SH-SY5Y (cell line): ENCODE measurements around the gene LUC7L3.

ENCODE experiments used
- GATA2 ChIP-seq: IDR thresholded peaks from 2 replicates; pipeline ENCODE4 v1.6.1; 2011; ENCODE audit warnings: mild to moderate bottlenecking, low read depth, low read length
- GATA3 ChIP-seq: IDR thresholded peaks from 2 replicates; pipeline ENCODE4 v1.6.1; 2011; ENCODE audit warnings: low read depth, mild to moderate bottlenecking, low read length, moderate library complexity

GRCh38 chr17:50731575-50732460, 12.4 kb downstream of the LUC7L3 start:
- TF ChIP-seq GATA2 (peak; percentile 52; the same call in 1 of the 2 replicates), GATA3 (no peak)
